OCI-LY1 (cell line): ENCODE results near the gene FLT3.

Experiments
- CTCF ChIP-seq: fragments of 200-600 bp; sonication (generic), shearing (Covaris generic); IDR thresholded peaks from 2 replicates; pipeline ENCODE4 v1.5.1; 2017; ENCODE audit warnings: mild to moderate bottlenecking, antibody characterized with exemption, low read length, moderate library complexity, mixed read lengths
- EZH2 ChIP-seq: fragments of 200-600 bp; sonication (generic), shearing (Covaris generic); IDR thresholded peaks from 2 replicates; pipeline ENCODE4 v1.8.0; 2017; ENCODE audit warnings: borderline replicate concordance, mixed run types, mild to moderate bottlenecking, antibody characterized with exemption, low read length, moderate library complexity, mixed read lengths

GRCh38 chr13:28055357-28055756, 45.0 kb downstream of the FLT3 start:
- TF ChIP-seq EZH2, result no peak
- TF ChIP-seq CTCF, result no peak
